ENCODE data around the gene CRKL.

GRCh38 chr22:20987375-20987774 is 70.2 kb downstream of the CRKL start:
- no peak for TF ChIP-seq CTCF (IDR thresholded peaks at IDR 0.05)
- TF ChIP-seq POLR2A (IDR thresholded peaks at IDR 0.05), result no peak

Data from testis (tissue), 2 donors.